Endothelial cell of umbilical vein (primary cell): ENCODE data around the gene VWC2. TPM values are rescaled to one million over a fixed set of nuclear protein-coding genes. Genes with fewer than 3 reads are reported as not detected.

Experiments
- BruUV-seq: library from RNA; stranded (reverse); fragments of 400-500 nt; replicated peaks from 2 replicates; lab custom pipeline; 2021; lab: Mats Ljungman, UMichigan
- CTCF ChIA-PET: fragments of 300-600, 350-600 bp; sonication (Branson Sonifier 250); formaldehyde crosslinking; loops from one replicate; lab custom pipeline; 2021; ENCODE audit warnings: antibody characterized with exemption, inconsistent platforms; lab: Charles Lee
- POLR2A ChIA-PET: fragments of 300-600, 350-600 bp; sonication (Branson Sonifier 250); formaldehyde crosslinking; loops from one replicate; lab custom pipeline; 2021; ENCODE audit warnings: antibody characterized with exemption, inconsistent platforms; lab: Charles Lee
- DNase-seq: peaks from one replicate; pipeline ENCODE4 v3.0.0-alpha.2; 2011; ENCODE audit warnings: low read depth, low spot score
- FAIRE-seq: peaks from 2 replicates; lab custom pipeline; 2011; peaks lifted over from hg19 to GRCh38; lab: Jason Lieb, UNC
- H2AFZ ChIP-seq: 2 replicates; pipeline ENCODE4 v1.6.0; 2012; ENCODE audit warnings: low read depth, low read length, control low read depth, inconsistent platforms
- H3K27ac ChIP-seq: 2 replicates; pipeline ENCODE4 v1.5.1; 2011; ENCODE audit warnings: low read depth, mild to moderate bottlenecking, control low read depth, low read length, moderate library complexity; ENCODE audit not compliant: insufficient read depth
- H3K27me3 ChIP-seq, 2 experiments: 2 replicates each; pipeline versions ENCODE4 v1.6.0 to v1.6.1; 2011; ENCODE audit warnings: low read length in 2 of 2, mixed read lengths in 1 of 2; ENCODE audit not compliant: control insufficient read depth in 2 of 2, insufficient read depth in 2 of 2
- H3K36me3 ChIP-seq, 2 experiments: 2 replicates in 1 of 2; 3 replicates in 1 of 2; pipeline ENCODE4 v1.5.1; 2011; ENCODE audit warnings: low read length in 2 of 2, mild to moderate bottlenecking in 1 of 2, moderate library complexity in 1 of 2; ENCODE audit not compliant: control insufficient read depth in 2 of 2, insufficient read depth in 2 of 2; ENCODE audit errors: extremely low read depth in 1 of 2
- H3K4me1 ChIP-seq: 3 replicates; pipeline ENCODE4 v1.5.1; 2011; ENCODE audit warnings: mild to moderate bottlenecking, low read length; ENCODE audit not compliant: control insufficient read depth, insufficient read depth; ENCODE audit errors: extremely low read depth
- H3K4me2 ChIP-seq: 2 replicates; pipeline ENCODE4 v1.6.1; 2011; ENCODE audit warnings: low read length, control low read depth, mixed read lengths; ENCODE audit not compliant: insufficient read depth
- H3K4me3 ChIP-seq, 3 experiments: fragments of 200-600 bp in 1 of 3; sonication (generic), shearing (Covaris generic) in 1 of 3; replicated peaks in 1 of 3; 2 replicates each; pipeline ENCODE4 v1.5.1; 2011 to 2016; ENCODE audit warnings: control low read depth in 3 of 3, low read length in 3 of 3, mild to moderate bottlenecking in 2 of 3, inconsistent platforms in 1 of 3, low read depth in 1 of 3, moderate library complexity in 1 of 3; ENCODE audit not compliant: insufficient read depth in 1 of 3
- H3K79me2 ChIP-seq: 2 replicates; pipeline ENCODE4 v1.6.0; 2012; ENCODE audit warnings: low read length, inconsistent platforms; ENCODE audit not compliant: control insufficient read depth, insufficient read depth
- H3K9ac ChIP-seq: replicated peaks from 2 replicates; pipeline ENCODE3; 2011; ENCODE audit warnings: low read length, control low read depth; ENCODE audit not compliant: insufficient read depth; ENCODE audit errors: extremely low read depth
- H3K9me1 ChIP-seq: replicated peaks from 3 replicates; pipeline ENCODE4 v1.6.0; 2011; ENCODE audit warnings: mild to moderate bottlenecking, low read length; ENCODE audit not compliant: control insufficient read depth, insufficient read depth; ENCODE audit errors: extremely low read depth
- H3K9me3 ChIP-seq: replicated peaks from 2 replicates; pipeline ENCODE4 v1.5.1; 2012; ENCODE audit warnings: low read length, inconsistent platforms; ENCODE audit not compliant: control insufficient read depth, insufficient read depth
- H4K20me1 ChIP-seq: replicated peaks from 2 replicates; pipeline ENCODE3; 2011; ENCODE audit warnings: mild to moderate bottlenecking, low read length; ENCODE audit not compliant: control insufficient read depth, insufficient read depth; ENCODE audit errors: extremely low read depth
- CTCF ChIP-seq, 2 donors: IDR thresholded peaks; 1 replicate in 1 of 2; 2 replicates in 1 of 2; pipeline ENCODE4 v1.5.1; 2011; ENCODE audit warnings: low read length in 2 of 2, mild to moderate bottlenecking in 2 of 2, moderate library complexity in 2 of 2, control low read depth in 1 of 2, inconsistent platforms in 1 of 2, low read depth in 1 of 2; ENCODE audit not compliant: insufficient read depth in 1 of 2; ENCODE audit errors: extremely low read depth in 1 of 2
- EZH2 ChIP-seq: IDR thresholded peaks from 2 replicates; pipeline ENCODE4 v1.6.1; 2012; ENCODE audit warnings: borderline replicate concordance, low read depth, mild to moderate bottlenecking, moderate library complexity, low read length, inconsistent platforms; ENCODE audit not compliant: severe bottlenecking
- FOS ChIP-seq: IDR thresholded peaks from 2 replicates; pipeline ENCODE4 v1.6.1; 2011; ENCODE audit warnings: mild to moderate bottlenecking, low read length, moderate library complexity, borderline replicate concordance; ENCODE audit not compliant: insufficient read depth
- GATA2 ChIP-seq: IDR thresholded peaks from 2 replicates; pipeline ENCODE4 v1.7.0; 2011; ENCODE audit warnings: low read depth, mild to moderate bottlenecking, moderate library complexity, mixed read lengths, low read length; ENCODE audit not compliant: insufficient read length, insufficient read depth
- JUN ChIP-seq: IDR thresholded peaks from 2 replicates; pipeline ENCODE4 v1.6.1; 2011; ENCODE audit warnings: borderline replicate concordance, low read depth; ENCODE audit not compliant: insufficient read length, insufficient read depth
- MAX ChIP-seq: IDR thresholded peaks from 2 replicates; pipeline ENCODE4 v1.6.1; 2011; ENCODE audit not compliant: insufficient read depth, insufficient read length
- MYC ChIP-seq: IDR thresholded peaks from one replicate; pipeline ENCODE4 v1.6.1; 2011; ENCODE audit warnings: mild to moderate bottlenecking, low read depth, low read length
- POLR2AphosphoS5 ChIP-seq: IDR thresholded peaks from 2 replicates; pipeline ENCODE4 v1.6.1; 2012; ENCODE audit warnings: low read depth, mild to moderate bottlenecking, control low read depth, low read length, moderate library complexity; ENCODE audit not compliant: insufficient read depth
- dilution Hi-C: fragments of 300-500 bp; cut with MboI; formaldehyde crosslinking; loops from one replicate; pipeline ENCODE4 v1.15.0; 2019; ENCODE audit warnings: low sequenced_read_pairs; ENCODE audit not compliant: extremely low pct_ligation_motif_present
- intact Hi-C: fragments of 100-400 bp; cut with micrococcal nuclease; formaldehyde crosslinking; loops from one replicate; pipeline ENCODE4 v1.10.0; 2022
- polyA plus RNA-seq, 4 experiments: library from polyadenylated mRNA; depleted of rRNA in 3 of 4; stranded (reverse) in 3 of 4; unstranded in 1 of 4; fragments of >200 nt; gene quantifications; 2 replicates each; pipeline versions ENCODE4 v1.2.1 to v1.2.3, GENCODE V29; 2011 to 2012; ENCODE audit warnings: missing spikeins in 1 of 4
- total RNA-seq: library from RNA; stranded (reverse); gene quantifications from 2 replicates; pipeline ENCODE4 v1.2.3, GENCODE V29; 2021

The VWC2 gene
- total and polyA plus RNA-seq, 2 donors (not counting 3 experiments of a cell fraction or from before 2014, with no cell fraction given): not detected

- TF ChIP-seq EZH2 (no peak), GATA2 (no peak), CTCF (IDR thresholded peaks at IDR 0.05; ENCODE audit: extremely low read depth in 1 of 2, insufficient read depth in 1 of 2, low read depth in 1 of 2, low read length in 2 of 2) (no peak)
- ChIA-PET CTCF (no interaction called here), POLR2A (no interaction called here)
- Histone ChIP-seq H3K9ac (no peak overlapping the region), H3K27ac (no peak overlapping the region), H3K9me3 (peaks cover 3% of the 10 kb centered on the region), H3K9me1 (no peaks in the 10 kb centered on the region), H2AFZ (no peak overlapping the region), H4K20me1 (no peaks in the 10 kb centered on the region), H3K27me3 (no peaks in the 10 kb centered on the region), H3K79me2 (no peaks in the 10 kb centered on the region), H3K4me1 (no peaks in the 10 kb centered on the region), H3K4me2 (no peak overlapping the region), H3K4me3 (no peak overlapping the region), H3K36me3 (no peaks in the 10 kb centered on the region)
- FAIRE-seq (no peak), DNase-seq (no peak)
- dilution Hi-C loops (no loop called here), intact Hi-C loops (no loop called here)
- no TSS peak for BruUV-seq
Observed at GRCh38 chr7:49866076-49866735, 92.8 kb downstream of the VWC2 start.

GRCh38 chr7:49866910-49867309 lies 93.5 kb downstream of the VWC2 start:
- H3K27me3 ChIP-seq: no peaks in the 10 kb centered on the region

More at GRCh38 chr7:49866910-49867309, 93.5 kb downstream of the VWC2 start:
- peaks cover 3% of the 10 kb centered on the region for H3K9me3 ChIP-seq
- H3K4me1 ChIP-seq: no peaks in the 10 kb centered on the region
- no peaks in the 10 kb centered on the region for H3K36me3 ChIP-seq
- TF ChIP-seq GATA2 (no peak), CTCF (IDR thresholded peaks at IDR 0.05; ENCODE audit: extremely low read depth in 1 of 2, insufficient read depth in 1 of 2, low read depth in 1 of 2, low read length in 2 of 2) (no peak), JUN (no peak), MYC (no peak), MAX (no peak), POLR2AphosphoS5 (no peak), FOS (no peak)
- no peak overlapping the region for H3K4me3 ChIP-seq
- ChIA-PET CTCF (no interaction called here), POLR2A (no interaction called here)
- no peak for FAIRE-seq
- H2AFZ ChIP-seq: no peak overlapping the region
- H3K9ac ChIP-seq: no peak overlapping the region
- no peak for DNase-seq
- no peak overlapping the region for H3K27ac ChIP-seq
- H3K9me1 ChIP-seq: no peaks in the 10 kb centered on the region
- H3K79me2 ChIP-seq: no peaks in the 10 kb centered on the region
- H3K4me2 ChIP-seq: no peak overlapping the region
- dilution Hi-C loops: no loop called here
- BruUV-seq: no TSS peak
- no peaks in the 10 kb centered on the region for H4K20me1 ChIP-seq
- intact Hi-C loops: no loop called here
